HG03457 (cell line): ENCODE results near the gene SRSF5.

Source experiments
- ATAC-seq: cut with Tn5 transposase; IDR thresholded peaks from one replicate; pipeline ENCODE4 v1.9.1; 2021; ENCODE audit warnings: moderate number of reproducible peaks; ENCODE audit not compliant: unreplicated experiment

Gene SRSF5

DNA sequence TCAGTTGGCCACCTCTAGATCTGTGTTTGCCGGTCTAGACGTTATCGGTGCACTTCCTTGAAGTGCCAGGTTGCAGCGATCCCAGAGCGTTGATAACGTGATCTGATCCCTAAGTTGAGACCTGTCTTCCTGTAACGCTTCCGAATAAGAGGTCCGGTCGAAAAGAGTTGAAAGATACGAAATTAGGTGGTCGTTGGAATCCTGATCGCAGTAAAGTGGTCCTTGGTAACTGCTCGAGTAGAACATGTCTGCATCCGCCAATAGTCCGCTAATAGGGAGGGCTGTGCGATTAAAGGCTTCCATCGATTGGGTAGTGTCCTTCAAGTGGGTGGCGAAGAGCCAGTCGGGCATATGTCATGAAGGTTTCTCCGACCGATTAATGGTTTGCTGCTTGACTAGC is 2.7 kb downstream of the SRSF5 start:
- no peak for ATAC-seq

DNA sequence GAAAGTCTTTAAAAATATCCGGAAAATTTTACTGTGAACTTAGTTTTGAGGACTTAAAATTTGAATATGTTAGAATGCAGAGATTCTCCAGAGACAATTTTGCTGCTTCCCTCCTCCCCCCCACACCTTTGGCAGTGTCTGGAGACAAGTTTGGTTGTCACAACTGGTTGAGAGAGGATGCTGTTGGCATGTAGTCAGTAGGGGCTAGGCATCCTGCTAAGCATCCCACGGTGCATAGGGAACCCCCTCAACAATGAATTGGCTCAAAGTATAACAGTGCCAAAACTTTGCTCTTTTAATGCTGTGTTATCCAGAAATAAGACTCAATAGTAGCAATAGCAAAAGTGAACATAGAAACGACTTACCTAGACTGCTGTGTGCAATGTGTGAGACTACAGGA is 3.6 kb downstream of the SRSF5 start:
- ATAC-seq, result no peak

DNA sequence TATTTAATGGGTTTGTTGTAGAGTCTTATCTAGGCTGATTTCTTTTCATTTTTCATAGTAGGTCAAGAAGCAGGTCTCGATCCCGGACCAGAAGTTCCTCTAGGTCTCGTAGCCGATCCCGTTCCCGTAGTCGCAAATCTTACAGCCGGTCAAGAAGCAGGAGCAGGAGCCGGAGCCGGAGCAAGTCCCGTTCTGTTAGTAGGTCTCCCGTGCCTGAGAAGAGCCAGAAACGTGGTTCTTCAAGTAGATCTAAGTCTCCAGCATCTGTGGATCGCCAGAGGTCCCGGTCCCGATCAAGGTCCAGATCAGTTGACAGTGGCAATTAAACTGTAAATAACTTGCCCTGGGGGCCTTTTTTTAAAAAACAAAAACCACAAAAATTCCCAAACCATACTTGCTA is 4.2 kb downstream of the SRSF5 start:
- no peak for ATAC-seq

DNA sequence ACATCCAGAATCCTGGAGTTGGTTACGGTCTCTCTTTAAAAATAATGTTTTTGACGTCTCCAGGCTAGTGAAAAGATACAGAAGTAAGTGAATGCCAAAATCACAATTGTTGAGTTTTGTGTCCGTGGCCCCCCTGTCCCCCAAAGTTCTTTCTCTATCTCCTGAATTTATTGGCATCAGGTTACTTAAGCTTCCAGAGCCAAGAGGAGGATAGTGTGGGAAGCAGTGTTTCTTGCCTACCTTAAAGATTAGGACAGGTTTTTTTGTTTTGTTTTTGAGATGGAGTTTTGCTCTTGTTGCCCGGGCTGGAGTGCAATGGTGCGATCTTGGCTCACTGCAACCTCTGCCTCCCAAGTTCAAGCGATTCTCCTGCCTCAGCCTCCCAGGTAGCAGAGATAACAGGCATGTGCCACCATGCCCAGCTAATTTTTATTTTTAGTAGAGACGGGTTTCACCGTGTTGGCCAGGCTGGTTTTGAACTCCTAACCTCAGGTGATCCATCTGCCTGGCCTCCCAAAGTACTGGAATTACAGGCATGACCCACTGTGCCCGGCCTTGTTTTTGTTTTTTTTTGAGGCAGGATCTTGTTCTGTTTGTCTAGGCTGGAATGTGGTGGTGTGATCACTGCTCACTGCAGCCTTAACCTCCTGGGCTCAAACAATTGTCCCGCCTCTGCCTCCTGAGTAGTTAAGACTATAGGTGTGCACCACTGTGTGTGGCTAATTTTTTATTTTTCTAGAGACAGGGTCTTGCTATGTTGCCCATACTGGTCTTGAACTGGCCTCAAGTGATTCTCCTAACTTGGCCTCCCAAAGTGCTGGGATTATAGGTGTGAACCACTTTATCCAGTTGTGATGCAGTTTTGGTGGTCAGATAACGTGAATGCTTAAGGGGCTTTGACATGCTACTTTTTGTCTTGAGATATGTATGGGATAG is 5.4 kb downstream of the SRSF5 start:
- ATAC-seq, result no peak

DNA sequence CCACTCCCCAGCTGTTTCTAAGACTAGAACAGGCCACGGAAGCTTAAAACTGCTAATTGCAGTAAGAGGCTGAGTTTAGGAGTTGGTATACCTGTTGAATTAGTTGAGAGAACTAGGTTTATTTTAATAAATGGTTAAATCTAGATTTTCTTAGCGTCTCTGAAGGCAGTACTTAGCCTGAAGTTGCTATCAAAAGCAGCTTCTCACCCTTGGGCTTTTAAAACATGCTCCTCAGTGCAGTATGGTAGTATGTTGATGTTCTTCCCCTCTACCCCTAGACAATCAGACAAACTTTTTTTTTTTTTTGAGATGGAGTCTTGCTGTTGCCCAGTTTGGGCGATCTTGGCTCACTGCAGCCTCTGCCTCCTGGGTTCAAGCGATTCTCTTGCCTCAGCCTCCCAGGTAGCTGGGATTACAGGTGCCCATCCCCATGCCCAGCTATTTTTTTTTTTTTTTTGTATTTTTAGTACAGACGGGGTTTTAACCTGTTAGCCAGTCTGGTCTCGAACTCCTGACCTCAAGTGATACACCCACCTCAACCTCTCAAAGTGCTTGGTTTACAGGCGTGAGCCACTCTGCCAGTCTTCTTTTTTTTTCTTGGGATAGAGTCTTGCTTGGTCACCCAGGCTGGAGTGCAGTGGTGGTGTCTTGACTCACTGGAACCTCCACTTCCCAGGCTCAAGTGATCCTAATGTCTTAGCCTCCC is 6.8 kb downstream of the SRSF5 start:
- ATAC-seq, result no peak

- ATAC-seq, result no peak
Observed at GRCh38 chr14:69775012-69775411, 8.1 kb downstream of the SRSF5 start.

GRCh38 chr14:69776875-69777453 is 10.0 kb downstream of the SRSF5 start:
- no peak for ATAC-seq

- no peak for ATAC-seq
Observed at GRCh38 chr14:69779088-69779487, 12.1 kb downstream of the SRSF5 start.

GRCh38 chr14:69780092-69780491 is 13.2 kb downstream of the SRSF5 start:
- no peak for ATAC-seq

- no peak for ATAC-seq
Observed at GRCh38 chr14:69780952-69781351, 14.0 kb downstream of the SRSF5 start.

DNA sequence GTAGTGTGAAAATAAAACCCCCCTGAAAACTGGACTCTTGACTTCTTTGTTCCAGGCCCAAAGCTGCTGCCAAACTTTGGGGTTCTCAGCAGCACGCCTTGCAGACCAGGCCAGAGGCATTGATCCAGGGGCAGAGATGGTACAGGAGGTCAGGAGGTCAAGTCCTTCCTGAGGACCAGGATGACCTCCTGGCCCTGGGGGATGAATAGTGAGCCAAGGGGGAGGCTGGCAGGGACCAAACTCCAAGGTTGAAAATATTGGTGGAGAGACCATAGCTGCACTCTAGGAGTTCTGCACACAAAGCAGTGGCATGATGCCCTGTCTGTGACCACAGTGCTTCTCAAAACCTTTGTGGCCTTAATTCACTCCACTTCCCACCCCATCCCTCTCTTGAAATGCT is 18.0 kb downstream of the SRSF5 start:
- ATAC-seq, result no peak

- ATAC-seq, result no peak
Observed at GRCh38 chr14:69786603-69787002, 19.7 kb downstream of the SRSF5 start.

DNA sequence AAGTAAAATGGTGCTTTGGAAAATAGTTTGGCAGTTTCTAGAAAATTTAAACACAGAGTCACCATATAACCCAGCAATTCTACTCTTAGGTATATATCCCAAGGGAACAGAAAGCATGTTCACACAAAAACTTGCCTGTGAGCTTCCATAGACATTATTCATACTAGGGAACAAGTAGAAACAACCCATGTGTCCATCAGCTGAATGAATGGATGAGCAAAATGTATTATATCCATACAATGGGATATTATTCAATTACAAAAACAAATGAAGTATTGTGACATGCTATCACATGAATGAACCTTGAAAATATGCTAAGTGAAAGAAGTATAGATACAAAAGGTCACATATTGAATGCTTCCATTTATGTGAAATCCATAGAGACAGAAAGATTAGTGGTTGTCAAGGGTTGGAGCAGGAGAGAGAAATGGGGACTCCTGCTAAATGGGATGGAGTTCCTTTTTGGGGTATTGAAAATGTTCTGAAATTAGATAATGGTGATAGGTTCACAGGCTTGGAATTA is 22.2 kb downstream of the SRSF5 start:
- ATAC-seq, result no peak

DNA sequence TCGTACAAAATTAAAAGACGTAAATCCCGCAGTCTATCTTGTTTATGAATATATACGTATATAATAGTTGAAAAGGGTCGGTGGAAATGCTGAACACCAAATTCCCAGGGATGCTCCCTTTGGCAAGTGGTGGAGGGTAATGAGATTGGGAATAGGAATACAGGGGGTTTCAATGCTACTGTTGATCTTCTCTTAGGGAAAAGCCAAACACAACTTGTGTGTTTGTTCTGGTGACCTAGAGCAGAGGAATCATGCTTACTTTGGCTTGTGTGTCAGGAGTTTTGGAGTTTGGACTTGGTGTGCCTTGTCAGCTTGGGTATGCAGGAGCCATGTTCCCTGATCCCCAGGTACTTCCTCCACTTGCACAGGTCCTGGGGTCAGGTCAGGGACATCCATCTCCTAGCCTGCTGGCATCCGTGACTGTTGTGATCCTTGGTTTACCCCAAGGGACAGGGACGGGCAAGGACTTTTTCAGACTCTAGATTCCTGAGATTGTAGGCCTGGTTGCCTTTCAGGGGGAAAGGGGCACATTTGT is 26.0 kb downstream of the SRSF5 start:
- no peak for ATAC-seq

- no peak for ATAC-seq
Observed at GRCh38 chr14:69794791-69795190, 27.8 kb downstream of the SRSF5 start.

GRCh38 chr14:69795691-69796090 is 28.7 kb downstream of the SRSF5 start:
- ATAC-seq, result no peak

GRCh38 chr14:69796797-69797500 is 30.0 kb downstream of the SRSF5 start, which contains the start of gene SLC10A1:
Gene SLC10A1, minus strand, starts transcription at chr14:69797241. Its CDS starts 86 bp downstream, at chr14:69797155.
- no peak for ATAC-seq

GRCh38 chr14:69797573-69798338 is 30.8 kb downstream of the SRSF5 start:
- ATAC-seq, result no peak

GRCh38 chr14:69798339-69798735 is 31.4 kb downstream of the SRSF5 start:
- ATAC-seq, result no peak

- ATAC-seq, result no peak
Observed at GRCh38 chr14:69803753-69804152, 36.8 kb downstream of the SRSF5 start.
